Upper lobe of left lung (tissue), 6 donors: ENCODE measurements around the gene REEP6. TPM values are rescaled to one million over a fixed set of nuclear protein-coding genes. Genes with fewer than 3 reads are reported as not detected.
"Not testable (repeated sequence)": the region's sequence is repeated elsewhere in the genome, so short reads cannot be mapped to it uniquely, and the experiment has no call there.

Experiments used
- ATAC-seq, 2 donors: fragments of 200-7000 bp; cut with Tn5 transposase; one replicate each; pipeline ENCODE4 v1.9.1; 2022; ENCODE audit warnings: mild to moderate bottlenecking in 2 of 2, moderate library complexity in 2 of 2; ENCODE audit not compliant: low FRiP score in 2 of 2
- DNase-seq, 2 donors: peaks; one replicate each; pipeline ENCODE4 v3.0.0-alpha.2; 2019 to 2020
- H3K27ac ChIP-seq, 4 donors: fragments of 200-600 bp; sonication (generic); one replicate each; pipeline ENCODE4 v1.5.1; 2016 to 2019
- H3K27me3 ChIP-seq, 4 donors: fragments of 200-600 bp; sonication (generic); one replicate each; pipeline ENCODE4 v1.5.1; 2017 to 2019
- H3K36me3 ChIP-seq, 4 donors: fragments of 200-600 bp; sonication (generic); one replicate each; pipeline ENCODE4 v1.5.1; 2016 to 2019
- H3K4me1 ChIP-seq, 4 donors: fragments of 200-600 bp; sonication (generic); one replicate each; pipeline ENCODE4 v1.5.1; 2018 to 2019
- H3K4me3 ChIP-seq, 4 donors: fragments of 200-600 bp; sonication (generic); one replicate each; pipeline ENCODE4 v1.5.1; 2017 to 2019; ENCODE audit warnings: mild to moderate bottlenecking in 2 of 4, moderate library complexity in 1 of 4
- H3K9me3 ChIP-seq, 4 donors: fragments of 200-600 bp; sonication (generic); one replicate each; pipeline ENCODE4 v1.5.1; 2018 to 2019
- EP300 ChIP-seq, 4 donors: sonication (generic); formaldehyde crosslinking; IDR thresholded peaks; one replicate each; pipeline ENCODE4 v1.5.1; 2017; ENCODE audit warnings: antibody characterized with exemption in 4 of 4, control low read depth in 2 of 4
- POLR2A ChIP-seq, 4 donors: fragments of 450-650 bp; IDR thresholded peaks; one replicate each; pipeline ENCODE4 v1.5.1; 2016 to 2017; ENCODE audit warnings: antibody characterized with exemption in 4 of 4, mild to moderate bottlenecking in 2 of 4
- POLR2AphosphoS5 ChIP-seq, 2 donors: sonication (generic); formaldehyde crosslinking; IDR thresholded peaks; one replicate each; pipeline ENCODE4 v1.5.1; 2017; ENCODE audit warnings: antibody characterized with exemption in 2 of 2
- WGBS, 2 donors: methylation state at CpG; one replicate each; pipeline ENCODE4 v1.1.5; 2017 to 2018; 5-methylcytosine and 5-hydroxymethylcytosine counted together
- total RNA-seq, 6 donors: library from RNA; depleted of rRNA in 4 of 6; stranded (reverse); fragments of >200 nt in 4 of 6; gene quantifications; one replicate each; pipeline versions ENCODE4 v1.1.0 to v1.2.1, GENCODE V29; 2016 to 2021
- TF ChIP-seq, protein P1 (sequence below), 6 experiments: fragments of 450-650 bp in 4 of 6; fragments of 200-600 bp in 2 of 6; sonication (generic) in 2 of 6; IDR thresholded peaks; one replicate each; pipeline ENCODE4 v1.5.1; 2016 to 2019; ENCODE audit warnings: antibody characterized with exemption in 6 of 6
- donor health status: DM: no; HTN: no; CAD: no; lungs with moderate emphysema.
- donor health status: DM: no; HTN: yes; CAD: no; lungs with severe emphysema.

REEP6 gene
- total RNA-seq, 6 donors from 2014 or later, result 2.0 to 7.8 (median 3.1) TPM

DNA sequence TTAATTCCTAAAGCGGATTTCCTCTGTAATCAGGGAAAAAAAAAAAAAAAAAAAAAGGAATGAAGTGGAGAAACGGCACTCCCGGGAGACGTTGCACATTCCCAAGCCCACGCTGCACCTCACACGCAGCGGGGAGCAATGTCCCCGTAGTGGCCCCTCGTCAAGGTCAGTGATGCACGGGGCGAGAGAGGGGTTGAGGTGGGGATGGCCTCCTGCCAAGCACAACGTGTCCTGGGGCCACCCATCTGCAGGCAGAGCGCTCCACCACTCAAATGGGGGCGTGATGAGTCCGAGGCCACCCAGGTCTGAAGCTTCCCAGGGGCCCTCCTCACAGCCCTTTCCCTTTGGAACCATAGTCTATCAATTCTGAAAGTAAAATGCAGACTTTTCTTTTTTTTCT is 48.0 kb downstream of the REEP6 start:
- H3K4me1 ChIP-seq, result no peaks in the 10 kb centered on the region
- no peaks in the 10 kb centered on the region for H3K9me3 ChIP-seq
- no peak for ATAC-seq
- 23 to 31% methylated on average over 15 of the region's 15 CpGs for WGBS, 2 donors
- no peak for TF ChIP-seq POLR2AphosphoS5 (IDR thresholded peaks at IDR 0.05)
- no peak for TF ChIP-seq POLR2A (IDR thresholded peaks at IDR 0.05)
- TF ChIP-seq, protein P1, sequence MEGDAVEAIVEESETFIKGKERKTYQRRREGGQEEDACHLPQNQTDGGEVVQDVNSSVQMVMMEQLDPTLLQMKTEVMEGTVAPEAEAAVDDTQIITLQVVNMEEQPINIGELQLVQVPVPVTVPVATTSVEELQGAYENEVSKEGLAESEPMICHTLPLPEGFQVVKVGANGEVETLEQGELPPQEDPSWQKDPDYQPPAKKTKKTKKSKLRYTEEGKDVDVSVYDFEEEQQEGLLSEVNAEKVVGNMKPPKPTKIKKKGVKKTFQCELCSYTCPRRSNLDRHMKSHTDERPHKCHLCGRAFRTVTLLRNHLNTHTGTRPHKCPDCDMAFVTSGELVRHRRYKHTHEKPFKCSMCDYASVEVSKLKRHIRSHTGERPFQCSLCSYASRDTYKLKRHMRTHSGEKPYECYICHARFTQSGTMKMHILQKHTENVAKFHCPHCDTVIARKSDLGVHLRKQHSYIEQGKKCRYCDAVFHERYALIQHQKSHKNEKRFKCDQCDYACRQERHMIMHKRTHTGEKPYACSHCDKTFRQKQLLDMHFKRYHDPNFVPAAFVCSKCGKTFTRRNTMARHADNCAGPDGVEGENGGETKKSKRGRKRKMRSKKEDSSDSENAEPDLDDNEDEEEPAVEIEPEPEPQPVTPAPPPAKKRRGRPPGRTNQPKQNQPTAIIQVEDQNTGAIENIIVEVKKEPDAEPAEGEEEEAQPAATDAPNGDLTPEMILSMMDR (IDR thresholded peaks at IDR 0.05), result no peak
- no peak for TF ChIP-seq EP300 (IDR thresholded peaks at IDR 0.05)
- no peak for DNase-seq
- no peak overlapping the region for H3K4me3 ChIP-seq
- H3K27ac ChIP-seq, result no peak overlapping the region
- no peaks in the 10 kb centered on the region for H3K36me3 ChIP-seq
- H3K27me3 ChIP-seq, result peaks cover 0 to 3% (median 0%) of the 10 kb centered on the region in 4 donors

DNA sequence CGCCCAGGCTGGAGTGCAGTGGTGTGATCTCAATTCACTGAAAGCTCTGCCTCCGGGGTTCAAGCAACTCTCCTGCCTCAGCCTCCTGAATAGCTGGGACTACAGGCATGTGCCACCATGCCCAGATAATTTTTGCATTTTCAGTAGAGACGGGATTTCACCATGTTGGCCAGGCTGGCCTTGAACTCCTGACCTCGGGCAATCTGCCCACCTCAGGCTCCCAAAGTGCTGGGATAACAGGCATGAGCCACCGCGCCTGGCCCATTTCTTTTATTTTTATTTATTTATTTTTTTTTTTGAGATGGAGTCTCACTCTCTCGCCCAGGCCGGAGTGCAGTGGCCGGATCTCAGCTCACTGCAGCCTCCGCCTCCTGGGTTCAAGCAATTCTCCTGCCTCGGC is 48.8 kb downstream of the REEP6 start:
- not testable (repeated sequence) for ATAC-seq, H3K27me3 ChIP-seq, H3K27ac ChIP-seq, H3K4me1 ChIP-seq, DNase-seq, H3K36me3 ChIP-seq, H3K9me3 ChIP-seq, H3K4me3 ChIP-seq
- 81 to 90% methylated on average over 10 of the region's 11 CpGs for WGBS, 2 donors

DNA sequence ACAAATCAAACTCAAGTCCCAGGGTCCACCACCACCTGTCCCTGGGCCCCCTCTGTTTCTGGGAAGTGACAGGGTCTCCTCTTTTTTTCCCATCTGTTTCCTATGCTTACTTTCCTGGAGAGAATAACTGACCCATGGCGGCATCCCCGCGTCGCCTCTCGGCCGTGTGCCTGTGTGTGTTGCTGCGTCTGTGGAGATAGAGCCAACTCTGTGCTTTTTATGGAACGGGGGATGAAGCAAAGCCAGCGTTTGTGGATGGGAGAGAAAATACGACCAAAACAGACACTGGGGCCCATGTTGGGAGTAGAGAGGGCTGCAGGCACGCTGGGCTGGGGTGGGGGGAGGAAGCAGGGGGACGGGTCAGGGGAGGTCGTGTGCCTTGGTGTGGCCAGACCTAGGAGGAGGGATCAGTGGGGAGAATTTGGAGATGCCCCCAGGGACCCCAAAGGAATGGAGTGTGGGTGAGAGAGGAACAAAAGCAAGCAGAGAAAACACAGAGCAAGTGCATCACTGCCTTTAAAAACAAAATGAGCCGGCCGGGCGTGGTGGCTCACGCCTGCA is 49.5 kb downstream of the REEP6 start:
- WGBS, 2 donors, result 28 to 46% methylated on average over 17 of the region's 17 CpGs
- peaks cover 0 to 3% (median 0%) of the 10 kb centered on the region in 4 donors for H3K27me3 ChIP-seq
- no peak overlapping the region for H3K27ac ChIP-seq
- TF ChIP-seq POLR2A (IDR thresholded peaks at IDR 0.05), result no peak
- no peak for TF ChIP-seq POLR2AphosphoS5 (IDR thresholded peaks at IDR 0.05)
- TF ChIP-seq, protein P1 (IDR thresholded peaks at IDR 0.05), result no peak
- no peak for TF ChIP-seq EP300 (IDR thresholded peaks at IDR 0.05)
- ATAC-seq (no peak), DNase-seq (no peak)
- H3K9me3 ChIP-seq, result no peaks in the 10 kb centered on the region
- H3K4me3 ChIP-seq, result no peak overlapping the region
- H3K36me3 ChIP-seq, result no peaks in the 10 kb centered on the region
- H3K4me1 ChIP-seq, result no peaks in the 10 kb centered on the region

Other genes with a start within 250 kb of the REEP6 start
- 100 to 1,000 TPM in 3 of 6 donors, 10 to 100 TPM in 3; 56.0 to 187 (median 113) TPM for gene ATP5F1D, start 249.4 kb upstream of the REEP6 start, total RNA-seq
- gene MIDN, start 242.6 kb upstream of the REEP6 start, total RNA-seq, result 100 to 1,000 TPM in 2 of 6 donors, 10 to 100 TPM in 4; 33.5 to 176 (median 75.9) TPM
- gene CIRBP, start 221.8 kb upstream of the REEP6 start, total RNA-seq, result 1,000 to 10,000 TPM in 1 of 6 donors, 100 to 1,000 TPM in 5; 326 to 1,348 (median 441) TPM
- 10 to 100 TPM; 43.0 to 85.3 (median 59.6) TPM for gene FAM174C, start 215.7 kb upstream of the REEP6 start, total RNA-seq
- gene EFNA2, start 205.3 kb upstream of the REEP6 start, total RNA-seq, result not detected
- 100 to 1,000 TPM in 4 of 6 donors, 10 to 100 TPM in 2; 38.8 to 121 (median 100) TPM for gene NDUFS7, start 107.3 kb upstream of the REEP6 start, total RNA-seq
- 10 to 100 TPM in 2 of 6 donors, 1 to 10 TPM in 4; 4.0 to 12.1 (median 8.1) TPM for gene GAMT, start 89.6 kb upstream of the REEP6 start, total RNA-seq
- gene DAZAP1, start 83.6 kb upstream of the REEP6 start, total RNA-seq, result 100 to 1,000 TPM in 1 of 6 donors, 10 to 100 TPM in 5; 38.9 to 107 (median 78.7) TPM
- 1,000 to 10,000 TPM in 5 of 6 donors, 100 to 1,000 TPM in 1; 825 to 2,012 (median 1,317) TPM for gene RPS15, start 52.8 kb upstream of the REEP6 start, total RNA-seq
- 1 to 10 TPM in 1 of 6 donors, under 1 TPM in 4, not detected in 1; 0.06 to 1.0 (median 0.11) TPM for gene APC2, start 41.1 kb upstream of the REEP6 start, total RNA-seq
- 10 to 100 TPM; 27.2 to 82.8 (median 37.5) TPM for gene C19orf25, start 12.0 kb upstream of the REEP6 start, total RNA-seq
- gene PCSK4, start 831 bp upstream of the REEP6 start, total RNA-seq, result 10 to 100 TPM in 2 of 6 donors, 1 to 10 TPM in 4; 2.7 to 47.1 (median 6.8) TPM
- 10 to 100 TPM in 1 of 6 donors, 1 to 10 TPM in 4, under 1 TPM in 1; 0.89 to 11.5 (median 4.9) TPM for gene ADAMTSL5, start 21.8 kb downstream of the REEP6 start, total RNA-seq
- not detected for gene PLK5, start 32.9 kb downstream of the REEP6 start, total RNA-seq
- 10 to 100 TPM; 18.0 to 43.7 (median 26.5) TPM for gene MEX3D, start 77.1 kb downstream of the REEP6 start, total RNA-seq
- gene MBD3, start 101.7 kb downstream of the REEP6 start, total RNA-seq, result 100 to 1,000 TPM in 3 of 6 donors, 10 to 100 TPM in 3; 65.1 to 158 (median 107) TPM
- 100 to 1,000 TPM in 2 of 6 donors, 10 to 100 TPM in 4; 10.5 to 216 (median 67.3) TPM for gene UQCR11, start 114.3 kb downstream of the REEP6 start, total RNA-seq
- gene TCF3, start 161.4 kb downstream of the REEP6 start, total RNA-seq, result 10 to 100 TPM; 32.9 to 88.2 (median 53.3) TPM